Measurements from ENCODE around the gene MARCHF3. TPM values are rescaled to one million over a fixed set of nuclear protein-coding genes. Genes with fewer than 3 reads are reported as not detected.

The MARCHF3 gene
- 21.9 and 22.8 TPM in 2 replicates for total RNA-seq

- H3K4me1 Mint-ChIP-seq, result peaks cover 45% of the 10 kb centered on the region
- peak within 1 kb of the TSS; percentile 94 for H3K4me3 Mint-ChIP-seq
- POLR2A ChIA-PET, result interaction anchor here (0.5 to 4.4 kb wide), 19 partner anchors 16 to 252 kb away, joined by 3 to 47 read pairs (median 5); partner anchors contain the start of genes C5orf63 and LMNB1
- DNase-seq (peak; percentile 98), ATAC-seq (ENCODE audit: low read depth) (peak; percentile 93)
- no peak for TF ChIP-seq CTCF (IDR thresholded peaks at IDR 0.05)
- H3K27ac Mint-ChIP-seq, result peak within 1 kb of the TSS; percentile 90
- peaks cover 2% of the 10 kb centered on the region for H3K36me3 Mint-ChIP-seq (ENCODE audit: low read depth)
- CTCF ChIA-PET, result interaction anchor here (0.8 to 1.0 kb wide), 4 partner anchors 60 to 253 kb away, joined by 3 read pairs; no protein-coding TSS in a partner anchor
- H3K27me3 Mint-ChIP-seq, result no peaks in the 10 kb centered on the region
- intact Hi-C loops (cut with micrococcal nuclease), result loop anchor here (1.0 to 5.0 kb wide), 14 partner anchors 16 to 1053 kb away; partner anchors contain the start of genes C5orf63, LMNB1, PHAX and SLC12A2
- H3K9me3 Mint-ChIP-seq, result no peaks in the 10 kb centered on the region
Observed at GRCh38 chr5:127030259-127031146, at the start of gene MARCHF3. TSS of gene MARCHF3 (minus strand) at chr5:127030558. CDS start at chr5:126918171, 112,387 bp downstream.

GRCh38 chr5:127079994-127080491, 49.7 kb upstream of the MARCHF3 start:
- POLR2A ChIA-PET, result no interaction called here
- H3K36me3 Mint-ChIP-seq (ENCODE audit: low read depth), result no peaks in the 10 kb centered on the region
- CTCF ChIA-PET, result no interaction called here
- no peaks in the 10 kb centered on the region for H3K9me3 Mint-ChIP-seq
- no peak overlapping the region for H3K27ac Mint-ChIP-seq
- intact Hi-C loops (cut with micrococcal nuclease), result no loop called here
- DNase-seq (no peak), ATAC-seq (ENCODE audit: low read depth) (no peak)
- H3K4me1 Mint-ChIP-seq, result peaks cover 4% of the 10 kb centered on the region
- H3K27me3 Mint-ChIP-seq, result no peaks in the 10 kb centered on the region
- TF ChIP-seq CTCF (IDR thresholded peaks at IDR 0.05), result no peak
- H3K4me3 Mint-ChIP-seq, result no peak overlapping the region

DNA sequence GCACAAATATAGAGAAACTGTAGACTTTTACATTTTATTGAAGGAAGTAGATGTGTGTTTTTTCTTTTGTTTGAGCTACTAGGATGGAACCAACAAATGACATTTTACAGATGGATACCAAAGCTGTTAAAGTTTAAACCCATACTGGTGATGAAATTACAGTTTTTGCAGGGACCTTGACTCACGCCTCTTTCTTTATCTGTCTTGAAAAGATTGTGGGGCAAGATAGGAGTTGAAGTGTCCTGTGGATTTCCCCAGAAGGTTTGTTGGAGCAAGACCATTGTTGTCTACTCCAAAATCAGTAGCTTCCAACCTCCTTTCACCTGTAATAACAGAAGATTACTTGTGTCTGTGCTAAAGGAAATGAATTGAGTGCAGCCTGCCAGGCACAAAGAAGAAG, 47.0 kb upstream of the MARCHF3 start:
- Mint-ChIP-seq H3K4me3 (no peak overlapping the region), H3K4me1 (peaks cover 12% of the 10 kb centered on the region), H3K27me3 (no peaks in the 10 kb centered on the region), H3K36me3 (ENCODE audit: low read depth) (peaks cover 4% of the 10 kb centered on the region), H3K27ac (no peak overlapping the region), H3K9me3 (no peaks in the 10 kb centered on the region)
- intact Hi-C loops (cut with micrococcal nuclease), result no loop called here
- TF ChIP-seq CTCF (IDR thresholded peaks at IDR 0.05), result no peak
- ChIA-PET POLR2A (no interaction called here), CTCF (no interaction called here)
- ATAC-seq (ENCODE audit: low read depth) (no peak), DNase-seq (no peak)

GRCh38 chr5:127076315-127077129, 46.2 kb upstream of the MARCHF3 start:
- H3K4me1 Mint-ChIP-seq, result peaks cover 13% of the 10 kb centered on the region
- H3K27ac Mint-ChIP-seq, result no peak overlapping the region
- no peak for TF ChIP-seq CTCF (IDR thresholded peaks at IDR 0.05)
- no peak overlapping the region for H3K4me3 Mint-ChIP-seq
- no peaks in the 10 kb centered on the region for H3K9me3 Mint-ChIP-seq
- POLR2A ChIA-PET, result no interaction called here
- DNase-seq (no peak), ATAC-seq (ENCODE audit: low read depth) (no peak)
- H3K27me3 Mint-ChIP-seq, result no peaks in the 10 kb centered on the region
- H3K36me3 Mint-ChIP-seq (ENCODE audit: low read depth), result peaks cover 4% of the 10 kb centered on the region
- intact Hi-C loops (cut with micrococcal nuclease), result no loop called here
- CTCF ChIA-PET, result no interaction called here
